Cardiac ventricle fibroblast (primary cell): ENCODE results near the gene ZNF382. TPM values are rescaled to one million over a fixed set of nuclear protein-coding genes. Genes with fewer than 3 reads are reported as not detected.

Experiments
- total RNA-seq: library from RNA; depleted of rRNA; stranded (reverse); fragments of >200 nt; gene quantifications from 2 replicates; pipeline ENCODE4 v1.2.3, GENCODE V29; 2015

ZNF382 gene
- 2.9 and 6.3 TPM in 2 replicates for total RNA-seq

DNA sequence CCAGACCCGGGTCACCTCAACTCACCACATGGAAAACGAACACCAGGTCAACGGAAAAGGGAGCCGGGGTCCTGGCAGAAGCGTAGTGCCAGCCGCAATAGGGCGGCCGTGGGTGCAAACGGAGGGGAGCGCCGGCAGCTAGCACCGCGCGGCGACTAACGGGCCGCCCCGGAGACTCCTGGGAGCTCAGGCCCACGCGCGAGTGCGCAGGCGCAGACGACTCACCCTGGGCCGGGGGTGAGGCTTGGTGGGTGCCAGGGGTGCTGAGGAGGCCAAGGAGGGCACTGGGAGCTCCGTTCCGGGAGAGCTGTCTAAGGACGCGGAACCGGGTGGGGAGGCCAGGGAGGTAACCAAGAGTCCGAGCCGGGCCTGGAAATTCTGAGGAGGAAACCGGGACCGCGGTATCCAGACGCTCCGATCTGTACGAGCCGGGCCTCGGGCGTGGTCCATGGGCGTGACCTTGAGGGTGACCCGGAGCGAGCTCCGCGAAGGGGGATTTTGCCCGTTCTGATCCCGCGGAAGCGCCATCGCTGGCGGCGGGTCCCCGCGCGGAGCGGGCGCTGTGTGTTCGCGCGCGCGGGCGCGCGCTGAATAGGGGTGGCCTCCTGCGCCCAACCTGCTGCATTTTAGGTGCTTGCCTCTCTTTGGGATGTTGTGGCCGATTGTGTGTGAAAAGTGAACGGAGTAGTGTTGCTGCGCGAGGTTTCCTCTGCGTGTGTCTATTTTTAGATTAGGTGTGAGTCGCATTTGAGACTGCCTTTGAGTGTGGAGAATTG lies at the start of gene ZNF382:
ZNF382 (plus strand) TSS at position 213 of the 776 bp plus-strand sequence. CDS start 4,602 bp downstream, outside the sequence.

DNA sequence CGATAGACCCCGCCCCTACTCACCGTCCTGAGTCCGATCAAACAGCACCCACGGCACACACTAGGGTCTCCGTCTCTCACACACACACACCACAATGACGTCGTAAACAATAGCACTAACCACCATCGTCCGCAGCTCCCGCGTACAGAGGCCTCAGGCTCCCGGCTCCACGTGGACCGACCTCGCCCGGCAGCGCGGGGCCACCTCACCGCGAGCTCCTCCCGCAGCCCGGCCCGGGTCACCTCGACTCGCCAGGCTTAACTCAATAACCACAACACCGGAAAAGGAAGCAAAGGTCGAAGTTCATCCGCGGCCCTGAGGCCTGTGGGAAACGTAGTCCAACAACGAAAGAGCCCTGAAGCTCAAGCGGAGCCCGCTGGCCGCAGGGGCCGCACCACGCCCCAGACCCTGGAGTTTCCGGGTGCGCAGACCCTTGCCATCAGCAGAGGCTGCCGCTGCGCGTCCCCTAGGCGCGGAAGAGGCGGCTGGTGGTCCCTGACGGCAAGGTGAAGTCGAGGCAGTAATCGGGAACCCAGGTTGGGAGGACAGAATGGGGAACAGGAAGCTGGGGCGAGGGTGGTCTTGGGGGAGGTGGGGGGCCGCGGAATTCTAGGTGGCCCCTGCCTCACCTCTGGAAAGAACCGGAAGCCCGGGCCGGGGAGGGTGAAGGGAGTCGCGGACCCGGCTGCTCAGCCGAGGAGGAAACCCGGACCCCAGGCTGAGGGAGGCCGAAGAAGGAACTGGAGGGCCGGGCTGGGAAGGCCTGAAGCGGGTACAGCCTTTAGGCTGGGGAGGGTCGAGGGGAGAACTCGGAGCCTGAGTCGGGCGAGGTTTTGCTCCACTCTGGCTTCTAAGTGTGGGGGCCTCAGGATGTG lies 31.9 kb upstream of the ZNF382 start, which contains the start of gene ZNF529:
ZNF529 (minus strand) TSS at position 273 of the 875 bp plus-strand sequence. CDS start 946 bp downstream, outside the sequence.

Other genes starting within 250 kb of the ZNF382 start
- 1.5 and 1.7 TPM in 2 replicates for gene ZFP14, start 226.1 kb upstream of the ZNF382 start, total RNA-seq
- 5.8 and 7.4 TPM in 2 replicates for gene ZFP82, start 186.7 kb upstream of the ZNF382 start, total RNA-seq
- 9.1 and 9.3 TPM in 2 replicates for gene ZNF566, start 115.8 kb upstream of the ZNF382 start, total RNA-seq
- gene ZNF260, start 77.0 kb upstream of the ZNF382 start, total RNA-seq, result 8.7 and 10.5 TPM in 2 replicates
- 7.4 and 8.0 TPM in 2 replicates for gene ZNF529, start 32.0 kb upstream of the ZNF382 start, total RNA-seq
- gene ZNF461, start 61.5 kb downstream of the ZNF382 start, total RNA-seq, result 6.1 and 10.1 TPM in 2 replicates
- 4.5 and 4.7 TPM in 2 replicates for gene ZNF567, start 82.3 kb downstream of the ZNF382 start, total RNA-seq
- 1.4 and 2.0 TPM in 2 replicates for gene ZNF850, start 167.5 kb downstream of the ZNF382 start, total RNA-seq
- gene ZNF790, start 233.1 kb downstream of the ZNF382 start, total RNA-seq, result 3.8 and 5.2 TPM in 2 replicates
- 2.7 and 5.5 TPM in 2 replicates for gene ZNF345, start 245.6 kb downstream of the ZNF382 start, total RNA-seq